Measurements from ENCODE around the gene ZFHX3. TPM values are rescaled to one million over a fixed set of nuclear protein-coding genes. Genes with fewer than 3 reads are reported as not detected.

ZFHX3 gene
- total RNA-seq, 6 experiments from 2014 or later: 7.1 to 9.4 (median 7.7) TPM

- TF ChIP-seq POLR2A (IDR thresholded peaks at IDR 0.05) (no peak), CTCF (IDR thresholded peaks at IDR 0.05) (no peak)
- intact Hi-C loops (cut with DNase I): no loop called here
- Histone ChIP-seq H3K4me3 (no peak overlapping the region), H3K27ac (no peak overlapping the region), H3K9me3 (no peaks in the 10 kb centered on the region), H3K36me3 (no peaks in the 10 kb centered on the region), H3K27me3 (no peaks in the 10 kb centered on the region), H3K4me1 (no peaks in the 10 kb centered on the region)
- WGBS (ENCODE audit: insufficient coverage, low coverage, low lambda C conversion rate, missing lambda C conversion rate): 75% methylated on average over 11 of the region's 21 CpGs
- ATAC-seq: peak in 1 of 4 donors; percentile 13
- DNase-seq: no peak
Measured at GRCh38 chr16:72858665-72859493, 189.0 kb downstream of the ZFHX3 start.

DNA sequence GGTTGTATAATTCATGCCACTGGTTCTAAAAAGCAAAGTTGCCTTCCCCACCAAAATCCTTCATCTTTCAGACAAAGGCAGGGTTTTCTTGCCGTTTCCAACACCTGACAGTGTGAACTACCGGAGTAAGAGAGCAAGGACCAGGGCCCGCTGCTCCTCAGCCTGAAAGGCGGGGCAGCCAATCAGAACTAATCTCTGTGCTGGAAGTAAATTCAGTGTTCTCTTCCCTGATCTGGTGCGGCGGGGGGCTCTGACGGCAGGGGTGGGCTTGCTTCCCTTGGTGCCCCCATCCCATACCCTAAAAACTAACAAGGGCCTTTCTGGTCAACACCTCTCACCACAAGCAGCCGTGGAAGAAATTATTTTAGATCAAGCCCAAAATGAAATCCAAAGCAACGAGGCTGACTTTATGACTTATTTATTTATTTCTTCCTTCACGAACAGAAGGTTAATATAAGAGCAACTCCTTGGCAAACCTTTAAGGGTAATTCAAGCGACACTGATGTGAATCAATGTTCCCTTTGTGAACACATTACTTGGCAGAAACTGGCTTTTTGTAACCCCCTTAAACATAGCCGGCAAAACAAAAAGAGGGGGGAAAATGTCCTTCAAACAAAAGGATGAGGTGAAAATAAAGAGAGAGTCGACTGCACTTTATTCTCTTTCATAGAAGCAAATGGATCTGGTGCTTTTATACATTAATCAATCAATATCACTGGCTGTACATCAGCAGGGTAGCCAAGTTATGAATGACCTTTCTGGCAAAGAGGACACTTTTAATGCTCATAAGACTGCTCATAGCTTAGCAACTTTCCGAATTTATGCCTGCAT is 189.9 kb downstream of the ZFHX3 start:
- ATAC-seq (no peak), DNase-seq (no peak)
- H3K4me1 ChIP-seq: no peaks in the 10 kb centered on the region
- no peak overlapping the region for H3K27ac ChIP-seq
- 85% methylated on average over 11 of the region's 14 CpGs for WGBS (ENCODE audit: insufficient coverage, low coverage, low lambda C conversion rate, missing lambda C conversion rate)
- H3K36me3 ChIP-seq: no peaks in the 10 kb centered on the region
- no peaks in the 10 kb centered on the region for H3K9me3 ChIP-seq
- intact Hi-C loops (cut with DNase I): no loop called here
- H3K27me3 ChIP-seq: no peaks in the 10 kb centered on the region
- H3K4me3 ChIP-seq: no peak overlapping the region
- TF ChIP-seq CTCF (IDR thresholded peaks at IDR 0.05) (no peak), POLR2A (IDR thresholded peaks at IDR 0.05) (no peak)

DNA sequence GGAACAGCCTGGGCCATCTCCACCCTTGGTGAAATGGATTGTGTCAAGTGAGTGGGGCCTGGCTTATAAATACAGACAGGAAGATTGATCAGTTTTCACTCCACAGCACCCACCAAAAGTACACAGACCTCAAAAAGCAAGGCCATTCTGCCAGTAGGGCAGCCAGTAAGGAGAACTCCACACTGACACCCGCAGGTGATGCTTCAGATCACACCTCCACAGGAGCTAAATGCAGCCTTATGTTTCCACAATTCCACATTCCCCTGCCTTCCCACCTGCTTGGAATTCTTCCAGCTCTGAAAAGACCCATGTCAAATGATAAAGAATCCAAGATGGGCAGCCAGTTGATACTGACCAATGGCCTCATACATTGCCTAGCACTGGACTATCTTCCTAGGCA is 191.1 kb downstream of the ZFHX3 start:
- H3K4me1 ChIP-seq: no peaks in the 10 kb centered on the region
- ATAC-seq (peak; percentile 47 to 70 (median 62)), DNase-seq (no peak)
- TF ChIP-seq POLR2A (IDR thresholded peaks at IDR 0.05) (no peak), CTCF (IDR thresholded peaks at IDR 0.05) (peak; percentile 30 to 41 (median 37))
- no peaks in the 10 kb centered on the region for H3K36me3 ChIP-seq
- 83% methylated on average over 1 of the region's 1 CpG for WGBS (ENCODE audit: insufficient coverage, low coverage, low lambda C conversion rate, missing lambda C conversion rate)
- intact Hi-C loops (cut with DNase I): no loop called here
- H3K27ac ChIP-seq: no peak overlapping the region
- no peaks in the 10 kb centered on the region for H3K27me3 ChIP-seq
- H3K9me3 ChIP-seq: no peaks in the 10 kb centered on the region
- H3K4me3 ChIP-seq: no peak overlapping the region

DNA sequence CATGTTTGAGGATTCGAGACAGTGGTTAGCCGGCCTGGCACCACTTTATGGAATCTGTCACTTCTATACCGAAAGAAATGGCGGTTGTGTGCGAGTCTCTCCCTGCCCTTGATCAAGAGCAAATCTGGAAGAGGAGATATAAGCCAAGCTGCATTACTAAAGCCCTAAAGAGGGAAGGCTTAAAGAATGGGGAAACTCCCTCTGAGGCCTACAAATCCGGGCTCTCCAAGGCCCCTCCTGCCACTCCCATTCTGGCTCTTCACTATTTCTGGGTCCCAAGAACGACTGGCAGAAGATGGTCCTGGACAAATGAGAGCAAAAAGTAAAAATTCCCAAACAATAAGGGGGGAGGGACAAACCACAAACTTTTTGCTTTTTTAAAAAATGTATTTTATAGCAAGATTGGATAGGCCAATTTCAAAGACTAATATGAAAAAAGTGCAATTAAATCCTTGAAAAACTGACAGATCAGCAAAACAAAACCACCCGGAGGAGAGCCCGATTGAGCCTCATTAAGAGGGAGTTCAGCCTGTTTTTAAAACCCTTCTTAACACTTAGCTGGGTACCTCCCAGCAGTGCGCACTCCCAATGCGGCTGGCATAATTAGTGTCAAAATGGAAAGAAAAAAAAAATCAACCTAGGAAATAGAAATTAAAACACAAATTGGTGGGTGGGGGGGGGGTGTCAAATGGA is 193.5 kb downstream of the ZFHX3 start:
- ATAC-seq: no peak
- intact Hi-C loops (cut with DNase I): no loop called here

More for the DNA sequence above, 193.5 kb downstream of the ZFHX3 start:
- H3K27me3 ChIP-seq: no peaks in the 10 kb centered on the region
- H3K4me3 ChIP-seq: no peak overlapping the region
- no peak overlapping the region for H3K27ac ChIP-seq
- H3K4me1 ChIP-seq: peaks cover 0 to 2% (median 0%) of the 10 kb centered on the region in 4 donors
- no peaks in the 10 kb centered on the region for H3K9me3 ChIP-seq
- TF ChIP-seq POLR2A (IDR thresholded peaks at IDR 0.05) (no peak), CTCF (IDR thresholded peaks at IDR 0.05) (no peak)
- WGBS (ENCODE audit: insufficient coverage, low coverage, low lambda C conversion rate, missing lambda C conversion rate): 83% methylated on average over 11 of the region's 11 CpGs
- no peak for DNase-seq
- no peaks in the 10 kb centered on the region for H3K36me3 ChIP-seq

Measured in right lobe of liver (tissue), 6 donors.